B cell (primary cell): ENCODE data around the gene FEM1C. TPM values are rescaled to one million over a fixed set of nuclear protein-coding genes. Genes with fewer than 3 reads are reported as not detected.

ENCODE experiments used
- ATAC-seq: fragments of 200-7000 bp; cut with Tn5 transposase; one replicate; pipeline ENCODE4 v1.10.0; 2021; ENCODE audit warnings: low read depth, mild to moderate bottlenecking, moderate number of reproducible peaks, moderate library complexity
- CTCF ChIA-PET: fragments of 350-600 bp; sonication (Branson Sonifier 250); formaldehyde crosslinking; loops from one replicate; lab custom pipeline; 2021; ENCODE audit warnings: antibody characterized with exemption, inconsistent platforms; lab: Charles Lee
- POLR2A ChIA-PET: fragments of 350-600 bp; sonication (Branson Sonifier 250); formaldehyde crosslinking; loops from one replicate; lab custom pipeline; 2021; ENCODE audit warnings: antibody characterized with exemption; lab: Charles Lee
- DNase-seq: peaks from one replicate; pipeline ENCODE4 v3.0.0; 2013
- H2AFZ ChIP-seq: 2 replicates; pipeline ENCODE4 v1.6.1; 2012; ENCODE audit warnings: mild to moderate bottlenecking, low read depth, low read length; ENCODE audit not compliant: insufficient read depth, poor library complexity, severe bottlenecking
- H3K27ac ChIP-seq, 2 donors: 1 replicate in 1 of 2; 2 replicates in 1 of 2; pipeline ENCODE4 v1.5.1; 2012 to 2013; ENCODE audit warnings: low read length in 2 of 2, mild to moderate bottlenecking in 2 of 2, moderate library complexity in 1 of 2
- H3K27me3 ChIP-seq, 4 experiments: fragments of 200-600 bp in 1 of 4; sonication (generic) in 1 of 4; replicated peaks in 1 of 4; 1 replicate in 2 of 4; 2 replicates in 2 of 4; pipeline versions ENCODE4 v1.6.1 to v1.7.0; 2013 to 2016; ENCODE audit warnings: low read length in 3 of 4, mild to moderate bottlenecking in 2 of 4, mixed read lengths in 1 of 4, moderate library complexity in 1 of 4; ENCODE audit not compliant: insufficient read depth in 4 of 4, control insufficient read depth in 3 of 4; ENCODE audit errors: control extremely low read depth in 1 of 4
- H3K36me3 ChIP-seq, 2 experiments: replicated peaks in 1 of 2; 1 replicate in 1 of 2; 2 replicates in 1 of 2; pipeline versions ENCODE4 v1.6.1 to v1.7.1; 2013; ENCODE audit warnings: low read length in 1 of 2; ENCODE audit not compliant: insufficient read depth in 2 of 2, control insufficient read depth in 1 of 2; ENCODE audit errors: control extremely low read depth in 1 of 2, extremely low read depth in 1 of 2
- H3K4me1 ChIP-seq, 2 donors: fragments of 200-600 bp in 1 of 2; sonication (generic) in 1 of 2; 1 replicate in 1 of 2; 2 replicates in 1 of 2; pipeline versions ENCODE4 v1.5.1 to v1.6.1; 2013 to 2017; ENCODE audit warnings: low read length in 2 of 2; ENCODE audit not compliant: control insufficient read depth in 2 of 2, insufficient read depth in 2 of 2
- H3K4me2 ChIP-seq: replicated peaks from 2 replicates; pipeline ENCODE3; 2012; ENCODE audit warnings: mild to moderate bottlenecking, low read depth, low read length; ENCODE audit not compliant: poor library complexity, severe bottlenecking
- H3K4me3 ChIP-seq, 5 experiments: fragments of 200-600 bp in 1 of 5; sonication (generic) in 1 of 5; 1 replicate in 3 of 5; 2 replicates in 2 of 5; pipeline versions ENCODE4 v1.5.1 to v1.7.0; 2011 to 2016; ENCODE audit warnings: low read length in 4 of 5, mild to moderate bottlenecking in 4 of 5, low read depth in 2 of 5, control low read depth in 1 of 5, moderate library complexity in 1 of 5; ENCODE audit not compliant: insufficient read depth in 1 of 5; ENCODE audit errors: control extremely low read depth in 1 of 5, extremely low read depth in 1 of 5
- H3K79me2 ChIP-seq: fragments of 200-600 bp; sonication (generic); one replicate; pipeline ENCODE4 v1.6.0; 2016; ENCODE audit warnings: low read length; ENCODE audit not compliant: control insufficient read depth, insufficient read depth
- H3K9ac ChIP-seq: fragments of 200-600 bp; sonication (generic); 2 replicates; pipeline ENCODE4 v1.6.1; 2017; ENCODE audit warnings: mild to moderate bottlenecking, low read length, moderate library complexity
- H3K9me3 ChIP-seq, 3 donors: one replicate each; pipeline versions ENCODE4 v1.6.1 to v1.7.1; 2013; ENCODE audit warnings: low read length in 2 of 3; ENCODE audit not compliant: control insufficient read depth in 2 of 3, insufficient read depth in 1 of 3; ENCODE audit errors: control extremely low read depth in 1 of 3
- H4K20me1 ChIP-seq: 2 replicates; pipeline ENCODE4 v1.6.0; 2012; ENCODE audit warnings: mild to moderate bottlenecking, low read length; ENCODE audit not compliant: insufficient read depth, control insufficient read depth, poor library complexity, severe bottlenecking
- H3K27ac Mint-ChIP-seq: one replicate; pipeline ENCODE4 v1.8.0; 2021; ENCODE audit warnings: mixed read lengths
- H3K27me3 Mint-ChIP-seq: one replicate; pipeline ENCODE4 v1.8.0; 2021; ENCODE audit warnings: mixed read lengths
- H3K4me1 Mint-ChIP-seq: one replicate; pipeline ENCODE4 v1.8.0; 2021; ENCODE audit warnings: mixed read lengths
- H3K4me3 Mint-ChIP-seq: one replicate; pipeline ENCODE4 v1.8.0; 2021; ENCODE audit warnings: mixed read lengths
- H3K9me3 Mint-ChIP-seq: one replicate; pipeline ENCODE4 v1.8.0; 2022; ENCODE audit warnings: mixed read lengths; ENCODE audit not compliant: insufficient read depth
- CTCF ChIP-seq: fragments of 200-600 bp; IDR thresholded peaks from one replicate; pipeline ENCODE4 v1.8.0; 2022; ENCODE audit warnings: antibody characterized with exemption, mild to moderate bottlenecking
- EZH2 ChIP-seq: IDR thresholded peaks from 2 replicates; pipeline ENCODE4 v1.6.1; 2012; ENCODE audit warnings: borderline replicate concordance, low read depth, mild to moderate bottlenecking, moderate library complexity, low read length; ENCODE audit not compliant: insufficient read depth, poor library complexity, severe bottlenecking
- WGBS: methylation state at CpG from one replicate; pipeline ENCODE4 v1.1.5; 2013; ENCODE audit warnings: missing lambda C conversion rate; ENCODE audit not compliant: insufficient coverage; 5-methylcytosine and 5-hydroxymethylcytosine counted together
- intact Hi-C: fragments of 100-400 bp; cut with micrococcal nuclease; formaldehyde crosslinking; loops from one replicate; pipeline ENCODE4 v1.10.0; 2022
- polyA plus RNA-seq: library from polyadenylated mRNA; depleted of rRNA; stranded (reverse); fragments of >200 nt; gene quantifications from 2 replicates; pipeline ENCODE4 v1.2.3, GENCODE V29; 2012
- total RNA-seq, 2 donors: library from RNA; stranded (reverse); fragments of 120-200 nt in 1 of 2; gene quantifications; 1 replicate in 1 of 2; 2 replicates in 1 of 2; pipeline versions ENCODE4 v1.2.3 to v1.2.4, GENCODE V29; 2013 to 2022

The FEM1C gene
- total and polyA plus RNA-seq, 2 donors (not counting 1 experiment from before 2014, with no cell fraction given), result 14.9 to 18.7 TPM

DNA sequence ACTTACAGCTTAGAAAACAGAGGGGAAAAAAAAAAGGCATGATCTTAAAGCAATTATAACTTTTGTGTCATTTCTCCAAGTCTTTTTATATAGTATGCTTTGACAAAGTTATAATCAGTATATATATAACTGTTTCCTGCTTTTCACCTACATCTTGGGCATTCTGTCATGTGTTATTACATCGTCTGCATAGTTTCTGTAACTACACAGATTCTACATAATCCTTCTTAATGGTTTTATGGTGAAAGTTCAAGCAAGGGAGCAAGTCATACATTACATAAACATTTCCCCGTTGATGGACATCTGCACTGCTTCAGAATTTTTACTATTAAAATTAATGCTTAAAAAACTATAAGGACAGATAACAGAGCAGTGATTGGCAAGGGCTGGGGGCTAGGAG, 12.1 kb downstream of the FEM1C start:
- Mint-ChIP-seq H3K4me3 (no peak overlapping the region), H3K27ac (no peak overlapping the region), H3K9me3 (no peaks in the 10 kb centered on the region), H3K4me1 (peaks cover 56% of the 10 kb centered on the region), H3K27me3 (no peaks in the 10 kb centered on the region)
- no peak overlapping the region for H2AFZ ChIP-seq
- H4K20me1 ChIP-seq, result peaks cover 36% of the 10 kb centered on the region
- H3K4me2 ChIP-seq, result no peak overlapping the region
- H3K9me3 ChIP-seq, result peaks cover 0 to 7% (median 0%) of the 10 kb centered on the region in 3 donors
- H3K27me3 ChIP-seq, result no peaks in the 10 kb centered on the region
- CTCF ChIA-PET, result interaction anchor here (0.9 kb wide), 1 partner anchor 222 kb away, joined by 3 read pairs; no protein-coding TSS in a partner anchor
- H3K4me3 ChIP-seq, result no peak overlapping the region
- no peak overlapping the region for H3K9ac ChIP-seq
- peaks cover 86% of the 10 kb centered on the region for H3K79me2 ChIP-seq
- TF ChIP-seq CTCF, result no peak
- no peak for TF ChIP-seq EZH2
- POLR2A ChIA-PET, result no interaction called here
- no CpG with 5 or more reads among the region's 2 CpGs for WGBS
- no peak overlapping the region for H3K27ac ChIP-seq
- H3K36me3 ChIP-seq, result peaks cover 12 to 25% of the 10 kb centered on the region in 2 experiments
- intact Hi-C loops, result no loop called here
- peaks cover 7 to 13% of the 10 kb centered on the region in 2 donors for H3K4me1 ChIP-seq
- no peak for DNase-seq
- no peak for ATAC-seq

DNA sequence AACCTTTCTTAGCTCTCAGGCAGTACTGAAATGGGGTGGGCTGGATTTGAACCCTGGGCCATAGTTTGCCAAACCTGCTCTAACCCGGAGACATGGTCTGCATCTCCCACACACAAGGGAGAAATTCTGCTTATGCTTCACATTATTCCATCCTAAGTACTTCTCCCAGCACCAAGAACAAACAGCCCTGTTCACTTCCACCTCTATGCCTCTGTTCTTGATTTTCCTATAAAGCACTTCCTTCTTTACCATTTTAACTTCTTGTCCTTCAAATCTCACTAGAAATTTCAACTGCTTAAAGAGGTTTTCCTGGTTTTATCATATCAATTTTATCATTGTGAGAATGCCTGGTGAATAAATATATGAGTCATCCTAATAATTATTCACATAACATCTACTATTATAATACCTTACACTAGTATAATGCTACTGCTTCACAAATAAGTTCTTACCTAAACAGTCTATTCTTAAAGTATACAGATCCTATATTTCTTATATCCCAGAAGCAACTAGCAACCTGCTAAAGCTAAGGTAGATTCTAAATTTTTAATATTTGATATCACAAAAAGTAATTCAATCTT, 12.7 kb downstream of the FEM1C start:
- Histone ChIP-seq H3K4me3 (no peak overlapping the region), H3K9ac (no peak overlapping the region), H3K4me1 (peaks cover under 1 to 8% of the 10 kb centered on the region in 2 donors), H3K4me2 (no peak overlapping the region), H4K20me1 (peaks cover 29% of the 10 kb centered on the region), H3K79me2 (peaks cover 85% of the 10 kb centered on the region), H3K27ac (no peak overlapping the region), H3K36me3 (peaks cover 12 to 25% of the 10 kb centered on the region in 2 experiments), H3K27me3 (no peaks in the 10 kb centered on the region), H2AFZ (no peak overlapping the region), H3K9me3 (peaks cover 0 to 6% (median 0%) of the 10 kb centered on the region in 3 donors)
- no peak for ATAC-seq
- Mint-ChIP-seq H3K27ac (no peak overlapping the region), H3K4me1 (peaks cover 50% of the 10 kb centered on the region), H3K27me3 (no peaks in the 10 kb centered on the region), H3K9me3 (no peaks in the 10 kb centered on the region), H3K4me3 (no peak overlapping the region)
- POLR2A ChIA-PET, result no interaction called here
- WGBS, result 100% methylated on average over 1 of the region's 1 CpG
- CTCF ChIA-PET, result interaction anchor here (0.9 kb wide), 1 partner anchor 222 kb away, joined by 3 read pairs; no protein-coding TSS in a partner anchor
- no peak for TF ChIP-seq CTCF
- TF ChIP-seq EZH2, result no peak
- intact Hi-C loops, result no loop called here
- no peak for DNase-seq
